GM12801 (cell line): ENCODE data around the gene NOL12.

ENCODE experiments used
- CTCF ChIP-seq: IDR thresholded peaks from one replicate; pipeline ENCODE4 v1.5.1; 2011; ENCODE audit warnings: control low read depth; ENCODE audit not compliant: insufficient read length; ENCODE audit errors: extremely low read depth

Gene NOL12

DNA sequence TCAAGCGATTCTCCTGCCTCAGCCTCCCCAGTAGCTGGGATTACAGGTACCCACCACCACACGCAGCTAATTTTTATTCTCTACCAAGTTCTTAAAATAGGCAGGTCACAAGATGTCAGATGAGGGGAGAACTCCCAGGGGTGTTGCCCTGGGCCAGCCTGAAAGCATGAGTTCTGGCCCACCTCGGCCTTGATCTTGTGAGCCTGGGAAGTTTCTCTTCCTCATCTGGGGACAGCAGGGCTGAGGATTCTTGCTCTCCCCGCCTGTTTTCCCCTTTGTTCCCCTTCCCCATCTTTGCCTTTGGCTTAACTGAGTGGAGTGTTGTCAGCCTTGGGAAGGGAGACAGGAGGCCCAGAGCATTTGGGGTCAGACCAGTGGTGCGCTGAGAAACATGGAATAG lies 24.1 kb upstream of the NOL12 start:
- TF ChIP-seq CTCF: no peak

- TF ChIP-seq CTCF: no peak
Measured at GRCh38 chr22:37663521-37664140, 22.5 kb upstream of the NOL12 start.

DNA sequence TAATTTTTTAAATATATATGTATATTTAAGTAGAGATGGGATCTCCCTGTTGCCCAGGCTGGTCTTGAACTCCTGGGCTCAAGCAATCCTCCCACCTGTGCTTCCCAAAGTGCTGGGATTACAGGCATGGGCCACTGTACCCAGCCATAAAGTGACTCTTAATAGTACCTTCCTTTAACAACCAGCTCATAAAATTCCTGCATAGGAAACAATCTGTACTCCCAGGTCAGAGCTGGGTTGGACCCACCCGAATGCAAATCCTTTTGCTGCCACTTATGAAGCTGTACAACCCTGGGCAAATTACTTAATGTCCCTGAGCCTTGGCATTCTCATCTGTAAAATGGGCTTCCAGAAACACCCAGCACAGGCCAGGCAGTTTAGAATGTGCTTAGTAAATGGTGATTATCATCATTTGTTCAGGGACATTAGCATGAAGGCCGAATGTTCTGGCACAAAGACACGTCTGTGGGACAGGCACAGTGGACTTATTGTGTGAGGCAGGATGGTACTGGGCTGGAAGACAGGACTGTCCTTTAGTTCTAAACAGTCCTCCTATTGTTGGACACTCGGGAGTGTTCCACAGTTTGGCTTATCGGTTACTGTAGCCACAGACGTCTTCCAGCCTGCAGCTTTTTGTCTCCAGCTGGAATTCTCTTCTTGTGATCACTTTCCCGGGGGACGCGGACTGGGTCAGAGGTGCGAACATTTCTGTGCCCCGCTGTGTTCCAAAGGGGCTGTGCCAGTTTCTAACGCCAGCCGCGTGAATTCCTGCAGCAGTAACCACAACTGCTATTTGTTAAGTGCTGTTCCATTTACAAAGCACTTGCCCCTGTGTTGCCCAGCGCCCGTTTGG lies 21.7 kb upstream of the NOL12 start:
- no peak for TF ChIP-seq CTCF

DNA sequence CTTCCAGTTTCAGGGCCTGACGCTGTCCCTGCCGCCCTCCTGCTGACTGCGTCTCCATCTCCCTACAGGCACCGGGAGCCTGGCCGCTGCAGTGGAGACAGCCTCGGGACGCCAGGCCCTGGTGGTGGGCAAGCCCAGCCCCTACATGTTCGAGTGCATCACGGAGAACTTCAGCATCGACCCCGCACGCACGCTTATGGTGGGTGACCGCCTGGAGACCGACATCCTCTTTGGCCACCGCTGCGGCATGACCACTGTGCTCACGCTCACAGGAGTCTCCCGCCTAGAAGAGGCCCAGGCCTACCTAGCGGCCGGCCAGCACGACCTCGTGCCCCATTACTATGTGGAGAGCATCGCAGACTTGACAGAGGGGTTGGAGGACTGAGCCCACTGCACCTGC lies 20.7 kb upstream of the NOL12 start:
- TF ChIP-seq CTCF: no peak

DNA sequence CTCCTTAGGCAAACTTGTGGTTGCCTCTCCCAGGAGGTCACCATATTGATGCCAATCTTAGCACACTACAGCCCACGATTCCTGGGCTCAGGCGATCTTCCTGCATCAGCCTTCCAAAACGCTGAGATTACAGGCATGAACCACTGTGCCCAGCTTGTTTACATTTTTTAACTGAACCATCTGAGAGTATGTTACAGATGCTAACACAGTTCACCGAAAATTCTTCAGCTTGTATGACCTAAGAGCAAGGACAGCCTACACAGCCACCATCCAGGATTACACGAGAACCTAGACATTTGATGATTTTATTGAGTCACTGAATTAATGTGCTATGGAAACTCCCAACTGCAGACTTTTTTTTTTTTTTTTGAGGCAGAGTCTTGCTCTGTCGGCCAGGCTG lies 16.6 kb upstream of the NOL12 start:
- TF ChIP-seq CTCF: no peak

DNA sequence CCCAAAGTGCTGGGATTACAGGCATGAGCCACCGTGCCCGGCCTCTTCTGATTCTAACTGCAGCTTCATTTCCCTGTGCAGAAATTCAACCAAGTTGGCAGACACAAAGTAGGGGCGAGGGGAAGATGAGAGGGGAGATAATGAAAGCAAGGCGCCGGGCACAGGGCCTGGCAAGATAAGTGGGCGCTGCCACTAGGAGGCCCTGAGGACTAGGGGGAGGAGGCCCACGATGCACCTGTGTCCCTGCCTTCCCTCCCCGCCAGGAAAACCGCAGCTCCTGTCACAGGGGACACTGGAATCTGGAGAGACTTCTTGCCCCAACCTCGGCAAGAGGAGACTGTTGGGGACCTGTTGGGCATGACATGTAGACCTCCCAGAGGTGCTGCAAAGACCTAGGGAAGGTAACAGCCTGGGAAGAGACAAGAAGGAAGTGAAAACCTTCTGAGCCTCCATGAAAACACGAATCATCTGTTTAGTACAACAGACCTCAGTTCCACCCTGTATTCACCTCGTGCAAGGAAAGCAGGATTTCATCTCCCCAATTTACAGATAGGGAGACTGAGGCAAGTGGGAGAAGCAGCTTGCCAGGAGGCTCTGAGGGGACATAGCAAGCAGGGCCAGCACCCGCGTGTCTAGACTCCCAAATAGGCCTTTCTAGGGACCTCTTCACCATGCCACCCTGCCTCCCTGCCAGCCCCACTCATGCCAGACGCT lies 13.8 kb upstream of the NOL12 start:
- no peak for TF ChIP-seq CTCF

DNA sequence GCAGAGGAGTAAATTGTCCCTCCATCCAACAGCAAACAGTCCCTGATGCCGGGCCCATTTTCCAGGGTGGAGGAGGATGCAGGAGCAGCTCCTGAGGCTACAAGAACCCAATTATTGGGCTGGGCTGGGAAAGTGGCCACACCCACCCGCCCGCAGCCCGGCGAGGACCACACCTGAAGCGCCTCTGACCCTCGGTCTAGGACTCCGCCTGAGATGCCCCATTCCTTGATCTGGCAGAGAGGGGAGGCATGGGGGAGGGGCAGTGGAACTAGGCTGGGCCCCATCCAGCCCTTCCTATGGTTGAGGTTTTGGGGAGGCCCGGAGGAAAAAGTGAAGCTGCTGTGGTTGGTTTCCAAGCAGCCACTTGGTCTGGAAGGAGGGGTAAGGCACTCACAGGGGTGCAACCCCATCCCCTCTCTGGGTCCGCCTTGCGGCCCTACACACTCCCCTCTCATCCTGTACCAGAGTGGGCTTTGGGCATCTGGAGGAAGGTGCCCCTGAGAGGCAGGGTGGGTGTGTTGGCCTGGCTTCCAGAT lies 13.2 kb upstream of the NOL12 start:
- TF ChIP-seq CTCF: no peak
